HCT116 (cell line): ENCODE data around the gene ANXA3. TPM values are rescaled to one million over a fixed set of nuclear protein-coding genes. Genes with fewer than 3 reads are reported as not detected.
A peak's percentile ranks its signal among the peaks of the same experiment; 100 is the strongest.

Experiments
- ATAC-seq: fragments of 200-7000 bp; cut with Tn5 transposase; 2 replicates; pipeline ENCODE4 v1.9.1; 2020; ENCODE audit warnings: mild to moderate bottlenecking, moderate library complexity
- BruUV-seq: library from RNA; stranded (reverse); fragments of 400-500 nt; replicated peaks from 2 replicates; lab custom pipeline; 2021; lab: Mats Ljungman, UMichigan
- CTCF ChIA-PET: fragments of 300-600 bp; sonication (Branson Sonifier 250); formaldehyde crosslinking; loops from one replicate; lab custom pipeline; 2021; ENCODE audit warnings: antibody characterized with exemption; lab: Charles Lee
- POLR2A ChIA-PET: fragments of 300-600, 350-600 bp; sonication (Branson Sonifier 250); formaldehyde crosslinking; loops from one replicate; lab custom pipeline; 2021; ENCODE audit warnings: antibody characterized with exemption; lab: Charles Lee
- RAD21 ChIA-PET, 2 experiments: fragments of 300-600 bp; sonication (Branson Sonifier 250); formaldehyde crosslinking; loops; one replicate each; lab custom pipeline; 2023; ENCODE audit warnings: low total read pairs in 2 of 2; ENCODE audit not compliant: uncharacterized antibody in 2 of 2, unreplicated experiment in 2 of 2, low non-redundant PET in 1 of 2; lab: Charles Lee
- DNase-seq: peaks from one replicate; pipeline ENCODE4 v3.0.0-alpha.2; 2010; ENCODE audit warnings: low read depth, low spot score
- H2AFZ ChIP-seq: fragments of 200-600 bp; shearing (Covaris generic), sonication (generic); 2 replicates; pipeline ENCODE4 v1.6.1; 2017; ENCODE audit warnings: low read depth, mixed run types, mixed read lengths, antibody characterized with exemption, low read length; ENCODE audit not compliant: poor library complexity, severe bottlenecking
- H3K27ac ChIP-seq: 2 replicates; pipeline ENCODE4 v1.5.1; 2012; ENCODE audit warnings: low read depth, low read length
- H3K27me3 ChIP-seq: fragments of 200-600 bp; sonication (generic); 2 replicates; pipeline ENCODE4 v1.6.1; 2016; ENCODE audit warnings: mixed run types, low read length, mixed read lengths; ENCODE audit not compliant: insufficient read depth
- H3K36me3 ChIP-seq, 2 experiments: fragments of 200-500 bp in 1 of 2; fragments of 200-600 bp in 1 of 2; sonication (Bioruptor generic) in 1 of 2; sonication (generic) in 1 of 2; 2 replicates each; pipeline versions ENCODE4 v1.5.1 to v1.6.1; 2014 to 2016; ENCODE audit warnings: low read length in 2 of 2, inconsistent platforms in 1 of 2, mixed read lengths in 1 of 2, mixed run types in 1 of 2; ENCODE audit not compliant: insufficient read depth in 2 of 2, control insufficient read depth in 1 of 2
- H3K4me1 ChIP-seq, 2 experiments: fragments of 200-600 bp in 1 of 2; sonication (generic) in 1 of 2; 2 replicates each; pipeline versions ENCODE4 v1.5.1 to v1.6.1; 2012 to 2017; ENCODE audit warnings: low read length in 2 of 2, inconsistent platforms in 1 of 2, mild to moderate bottlenecking in 1 of 2, mixed read lengths in 1 of 2, mixed run types in 1 of 2, moderate library complexity in 1 of 2; ENCODE audit not compliant: insufficient read depth in 2 of 2, control insufficient read depth in 1 of 2
- H3K4me2 ChIP-seq: fragments of 200-600 bp; sonication (generic); 2 replicates; pipeline ENCODE4 v1.6.1; 2017; ENCODE audit warnings: mixed run types, low read length, mixed read lengths
- H3K4me3 ChIP-seq, 2 experiments: fragments of 200-600 bp in 1 of 2; sonication (generic) in 1 of 2; replicated peaks in 1 of 2; 2 replicates each; pipeline ENCODE4 v1.5.1; 2011 to 2016; ENCODE audit warnings: low read length in 2 of 2, control low read depth in 1 of 2, low read depth in 1 of 2, mild to moderate bottlenecking in 1 of 2, mixed read lengths in 1 of 2, mixed run types in 1 of 2
- H3K79me2 ChIP-seq: fragments of 200-600 bp; sonication (generic); 2 replicates; pipeline ENCODE4 v1.6.1; 2017; ENCODE audit warnings: mild to moderate bottlenecking, mixed run types, low read length, moderate library complexity, mixed read lengths; ENCODE audit not compliant: insufficient read depth
- H3K9ac ChIP-seq: fragments of 200-600 bp; sonication (generic); 2 replicates; pipeline ENCODE4 v1.6.1; 2016; ENCODE audit warnings: low read length, mixed read lengths
- H3K9me2 ChIP-seq: fragments of 200-600 bp; sonication (generic), shearing (Covaris generic); 2 replicates; pipeline ENCODE4 v1.6.1; 2017; ENCODE audit warnings: mixed run types, mild to moderate bottlenecking, moderate library complexity; ENCODE audit not compliant: insufficient read depth
- H3K9me3 ChIP-seq, 2 experiments: fragments of 200-500 bp in 1 of 2; fragments of 200-600 bp in 1 of 2; sonication (Bioruptor generic) in 1 of 2; sonication (generic) in 1 of 2; 2 replicates each; pipeline ENCODE4 v1.6.1; 2014 to 2017; ENCODE audit warnings: low read length in 2 of 2, mixed read lengths in 2 of 2, inconsistent platforms in 1 of 2, low read depth in 1 of 2, mild to moderate bottlenecking in 1 of 2, mixed run types in 1 of 2, moderate library complexity in 1 of 2; ENCODE audit not compliant: control insufficient read depth in 1 of 2, insufficient read depth in 1 of 2
- H4K20me1 ChIP-seq: fragments of 200-600 bp; sonication (generic), shearing (Covaris generic); 2 replicates; pipeline ENCODE4 v1.6.1; 2017; ENCODE audit warnings: mixed run types, mild to moderate bottlenecking, moderate library complexity; ENCODE audit not compliant: insufficient read depth
- CBX3 ChIP-seq: IDR thresholded peaks from 2 replicates; pipeline ENCODE4 v1.6.1; 2012; ENCODE audit warnings: low read depth
- CEBPB ChIP-seq: IDR thresholded peaks from 2 replicates; pipeline ENCODE4 v1.6.1; 2012; ENCODE audit warnings: low read depth
- CTCF ChIP-seq, 3 experiments: fragments of 200-600 bp in 1 of 3; sonication (generic) in 1 of 3; IDR thresholded peaks in 2 of 3; conservative IDR thresholded peaks in 1 of 3; 2 replicates each; pipeline ENCODE4 v1.5.1; 2012 to 2017; ENCODE audit warnings: low read depth in 2 of 3, low read length in 2 of 3, antibody characterized with exemption in 1 of 3, borderline replicate concordance in 1 of 3, control low read depth in 1 of 3, mild to moderate bottlenecking in 1 of 3, mixed read lengths in 1 of 3, mixed run types in 1 of 3, moderate library complexity in 1 of 3; ENCODE audit not compliant: insufficient read depth in 1 of 3
- EGR1 ChIP-seq: IDR thresholded peaks from 2 replicates; pipeline ENCODE4 v1.6.1; 2012; ENCODE audit warnings: low read depth
- ELF1 ChIP-seq: IDR thresholded peaks from 2 replicates; pipeline ENCODE4 v1.6.1; 2012; ENCODE audit warnings: low read depth, borderline replicate concordance
- EZH2 ChIP-seq: fragments of 200-600 bp; sonication (generic); IDR thresholded peaks from 2 replicates; pipeline ENCODE4 v1.6.1; 2017; ENCODE audit warnings: antibody characterized with exemption, mixed run types
- EZH2phosphoT487 ChIP-seq: fragments of 200-600 bp; IDR thresholded peaks from 2 replicates; pipeline ENCODE4 v1.6.1; 2018; ENCODE audit warnings: antibody characterized with exemption, borderline replicate concordance
- FOSL1 ChIP-seq: IDR thresholded peaks from 2 replicates; pipeline ENCODE4 v1.6.1; 2012; ENCODE audit warnings: low read depth
- JUND ChIP-seq: IDR thresholded peaks from 2 replicates; pipeline ENCODE4 v1.6.1; 2012
- MAX ChIP-seq: IDR thresholded peaks from 2 replicates; pipeline ENCODE4 v1.6.1; 2012
- POLR2AphosphoS5 ChIP-seq: IDR thresholded peaks from 2 replicates; pipeline ENCODE4 v1.6.1; 2011; ENCODE audit warnings: mild to moderate bottlenecking, low read depth, low read length, moderate library complexity
- RAD21 ChIP-seq: IDR thresholded peaks from 2 replicates; pipeline ENCODE4 v1.6.1; 2012; ENCODE audit warnings: low read depth, mild to moderate bottlenecking
- REST ChIP-seq: IDR thresholded peaks from 2 replicates; pipeline ENCODE4 v1.6.1; 2012; ENCODE audit warnings: low read depth
- SP1 ChIP-seq: IDR thresholded peaks from 2 replicates; pipeline ENCODE4 v1.6.1; 2012; ENCODE audit warnings: low read depth
- SRF ChIP-seq: IDR thresholded peaks from 2 replicates; pipeline ENCODE4 v1.6.1; 2012; ENCODE audit warnings: low read depth
- TCF7L2 ChIP-seq: IDR thresholded peaks from 2 replicates; pipeline ENCODE4 v1.7.0; 2011; ENCODE audit warnings: borderline replicate concordance, inconsistent platforms; ENCODE audit not compliant: insufficient read depth, insufficient read length; ENCODE audit errors: extremely low read depth
- YY1 ChIP-seq: IDR thresholded peaks from 2 replicates; pipeline ENCODE4 v1.6.1; 2011; ENCODE audit warnings: low read length, low read depth, moderate library complexity, mild to moderate bottlenecking; ENCODE audit not compliant: insufficient replicate concordance; ENCODE audit errors: extremely low read depth
- ZFX ChIP-seq: fragments of 450-650 bp; IDR thresholded peaks from 2 replicates; pipeline ENCODE4 v1.6.1; 2017
- ZNF274 ChIP-seq: fragments of 200-500 bp; sonication (Bioruptor generic); IDR thresholded peaks from 2 replicates; pipeline ENCODE4 v1.6.1; 2014; ENCODE audit warnings: mild to moderate bottlenecking, low read depth, low read length, inconsistent platforms
- intact Hi-C: fragments of 100-400 bp; cut with micrococcal nuclease; formaldehyde crosslinking; loops from 2 replicates; pipeline ENCODE4 v1.10.0; 2022
- total RNA-seq: library from RNA; stranded (reverse); gene quantifications from one replicate; pipeline ENCODE4 v1.2.1, GENCODE V29; 2021; ENCODE audit not compliant: unreplicated experiment
- TF ChIP-seq, protein P1 (sequence below): IDR thresholded peaks from 2 replicates; pipeline ENCODE4 v1.6.1; 2012

Gene ANXA3
- total RNA-seq, 1 experiment from 2014 or later: 158 TPM

DNA sequence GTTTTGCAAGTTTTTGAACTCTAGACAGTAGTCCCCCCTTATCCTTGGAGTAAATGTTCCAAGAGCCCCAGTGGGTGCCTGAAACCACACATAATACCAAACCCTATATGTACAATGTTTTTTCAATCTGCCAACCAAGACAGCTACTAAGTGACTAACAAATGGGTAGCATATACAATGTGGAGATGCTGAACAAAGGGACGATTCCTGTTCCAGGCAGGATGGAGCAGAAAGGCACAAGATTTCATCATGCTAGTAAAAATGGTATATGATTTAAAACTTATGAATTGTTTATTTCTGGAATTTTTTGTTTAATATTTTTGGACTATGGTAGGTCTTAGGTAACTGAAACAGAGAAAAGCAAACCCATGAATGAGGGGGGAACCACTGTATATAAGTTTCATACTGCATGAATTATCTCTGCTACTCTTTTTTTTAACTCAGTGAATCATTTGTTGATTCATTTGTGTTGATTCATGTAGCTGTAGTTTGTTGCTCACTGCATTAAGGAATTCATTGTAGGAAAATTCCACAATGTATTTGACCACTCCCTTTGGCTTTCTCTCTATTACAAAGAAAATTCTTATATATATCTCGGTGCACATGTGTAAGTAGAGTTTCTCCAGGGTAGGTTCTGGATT lies 21.9 kb upstream of the ANXA3 start:
- peak overlapping the region; percentile 26 for H3K4me2 ChIP-seq
- peak overlapping the region; percentile 31; the same call in 1 of the 2 replicates for H3K27ac ChIP-seq
- no peak for DNase-seq
- H3K27me3 ChIP-seq: no peaks in the 10 kb centered on the region
- H3K4me3 ChIP-seq: no peak overlapping the region
- intact Hi-C loops: no loop called here
- no peaks in the 10 kb centered on the region; a peak in 1 of 4 replicates for H3K36me3 ChIP-seq
- H4K20me1 ChIP-seq: no peaks in the 10 kb centered on the region
- H3K9me3 ChIP-seq: no peaks in the 10 kb centered on the region
- H3K9me2 ChIP-seq: no peaks in the 10 kb centered on the region
- CTCF ChIA-PET: no interaction called here
- H3K4me1 ChIP-seq: peaks cover 19 to 53% of the 10 kb centered on the region in 2 experiments
- no peak for ATAC-seq
- H2AFZ ChIP-seq: no peak overlapping the region
- H3K9ac ChIP-seq: no peak overlapping the region
- BruUV-seq: no TSS peak
- RAD21 ChIA-PET: no interaction called here
- POLR2A ChIA-PET: no interaction called here
- H3K79me2 ChIP-seq: no peaks in the 10 kb centered on the region
- no peak for TF ChIP-seq YY1
- no peak for TF ChIP-seq ZNF274
- TF ChIP-seq ZFX: no peak
- no peak for TF ChIP-seq EZH2phosphoT487
- TF ChIP-seq FOSL1: peak; percentile 66
- no peak for TF ChIP-seq POLR2AphosphoS5
- TF ChIP-seq, protein P1, sequence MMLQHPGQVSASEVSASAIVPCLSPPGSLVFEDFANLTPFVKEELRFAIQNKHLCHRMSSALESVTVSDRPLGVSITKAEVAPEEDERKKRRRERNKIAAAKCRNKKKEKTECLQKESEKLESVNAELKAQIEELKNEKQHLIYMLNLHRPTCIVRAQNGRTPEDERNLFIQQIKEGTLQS: no peak
- TF ChIP-seq MAX: no peak
- no peak for TF ChIP-seq CTCF (IDR thresholded peaks at IDR 0.05 in 2 of 3, conservative IDR thresholded peaks at IDR 0.05 in 1 of 3; ENCODE audit: borderline replicate concordance in 1 of 3, insufficient read depth in 1 of 3, low read depth in 2 of 3, low read length in 2 of 3)
- no peak for TF ChIP-seq EZH2
- peak; percentile 58 for TF ChIP-seq SP1
- TF ChIP-seq ELF1: no peak
- TF ChIP-seq CEBPB: no peak
- TF ChIP-seq REST: no peak
- no peak for TF ChIP-seq SRF
- no peak for TF ChIP-seq RAD21
- peak; percentile 22; the same call in 1 of the 2 replicates for TF ChIP-seq JUND
- TF ChIP-seq TCF7L2: no peak
- TF ChIP-seq EGR1: no peak
- TF ChIP-seq CBX3: no peak
